H54 (cell line): ENCODE measurements around the gene DDTL.
"Not testable (repeated sequence)": the region's sequence is repeated elsewhere in the genome, so short reads cannot be mapped to it uniquely, and the experiment has no call there.

ENCODE experiments used
- DNase-seq: peaks from one replicate; pipeline ENCODE4 v3.0.0; 2011; ENCODE audit warnings: low spot score, mixed read lengths; ENCODE audit not compliant: insufficient read length
- FAIRE-seq: peaks from 3 replicates; lab custom pipeline; 2011; peaks lifted over from hg19 to GRCh38; lab: Jason Lieb, UNC
- POLR2A ChIP-seq: IDR thresholded peaks from 2 replicates; pipeline ENCODE4 v1.6.1; 2011; ENCODE audit warnings: low read depth, mild to moderate bottlenecking, low read length

DDTL gene

GRCh38 chr22:23966568-23966967 is at the start of gene DDTL:
Gene DDTL, plus strand, starts transcription at chr22:23966888. Its CDS starts 27 bp downstream, at chr22:23966915.
- not testable (repeated sequence) for DNase-seq
- FAIRE-seq, result peak; percentile 80

- not testable (repeated sequence) for FAIRE-seq, DNase-seq
Observed at GRCh38 chr22:23920267-23920611, 46.4 kb upstream of the DDTL start.

- DNase-seq, FAIRE-seq: not testable (repeated sequence)
Observed at GRCh38 chr22:23921586-23922201, 45.0 kb upstream of the DDTL start.

GRCh38 chr22:23922921-23923320 is 43.8 kb upstream of the DDTL start:
- no peak for TF ChIP-seq POLR2A
- FAIRE-seq (no peak), DNase-seq (no peak)

GRCh38 chr22:23925020-23925606 is 41.6 kb upstream of the DDTL start:
- FAIRE-seq (no peak), DNase-seq (no peak)
- no peak for TF ChIP-seq POLR2A

- no peak for TF ChIP-seq POLR2A
- DNase-seq (no peak), FAIRE-seq (no peak)
Observed at GRCh38 chr22:23926561-23926960, 40.1 kb upstream of the DDTL start.

- DNase-seq, result no peak
- no peak for TF ChIP-seq POLR2A
- no peak for FAIRE-seq
Observed at GRCh38 chr22:23938328-23939016, 28.2 kb upstream of the DDTL start.

- no peak for TF ChIP-seq POLR2A
- no peak for DNase-seq
- FAIRE-seq, result no peak
Observed at GRCh38 chr22:23939017-23939357, 27.7 kb upstream of the DDTL start.

- not testable (repeated sequence) for FAIRE-seq, DNase-seq
Observed at GRCh38 chr22:23940166-23940565, 26.5 kb upstream of the DDTL start.

- FAIRE-seq, DNase-seq: not testable (repeated sequence)
Observed at GRCh38 chr22:23947391-23947790, 19.3 kb upstream of the DDTL start.

- not testable (repeated sequence) for FAIRE-seq, DNase-seq
Observed at GRCh38 chr22:23949764-23950163, 16.9 kb upstream of the DDTL start.

- not testable (repeated sequence) for DNase-seq, FAIRE-seq
Observed at GRCh38 chr22:23951383-23951782, 15.3 kb upstream of the DDTL start.

- DNase-seq, FAIRE-seq: not testable (repeated sequence)
Observed at GRCh38 chr22:23952794-23953405, 13.8 kb upstream of the DDTL start.

GRCh38 chr22:23953485-23953884 is 13.2 kb upstream of the DDTL start:
- DNase-seq, FAIRE-seq: not testable (repeated sequence)

- not testable (repeated sequence) for FAIRE-seq, DNase-seq
Observed at GRCh38 chr22:23954193-23954990, 12.3 kb upstream of the DDTL start.

- not testable (repeated sequence) for FAIRE-seq
Observed at GRCh38 chr22:23954991-23955305, 11.7 kb upstream of the DDTL start.

GRCh38 chr22:23955886-23956285 is 10.8 kb upstream of the DDTL start:
- FAIRE-seq, DNase-seq: not testable (repeated sequence)

More at GRCh38 chr22:23954991-23955305, 11.7 kb upstream of the DDTL start:
- not testable (repeated sequence) for DNase-seq

GRCh38 chr22:23956301-23956900 is 10.3 kb upstream of the DDTL start:
- not testable (repeated sequence) for FAIRE-seq, DNase-seq

GRCh38 chr22:23961084-23961771 is 5.5 kb upstream of the DDTL start, which contains the start of gene GSTT2B:
Gene GSTT2B, minus strand, starts transcription at chr22:23961195. Its CDS starts 64 bp downstream, at chr22:23961131.
- not testable (repeated sequence) for DNase-seq
- FAIRE-seq, result peak; percentile 55
